Parathyroid adenoma (tissue), 2 donors: Measurements from ENCODE around the gene AUTS2.

ENCODE experiments used
- H2AFZ ChIP-seq: fragments of 300-600 bp; sonication (generic); one replicate; pipeline ENCODE4 v1.7.0; 2017; ENCODE audit warnings: antibody characterized with exemption, mild to moderate bottlenecking
- H3K27ac ChIP-seq: fragments of 300-600 bp; sonication (generic); one replicate; pipeline ENCODE4 v1.7.0; 2017
- H3K27me3 ChIP-seq: fragments of 300-600 bp; sonication (generic); one replicate; pipeline ENCODE4 v1.7.0; 2017; ENCODE audit warnings: low read length; ENCODE audit not compliant: control insufficient read depth, insufficient read depth
- H3K36me3 ChIP-seq: fragments of 300-600 bp; sonication (generic); one replicate; pipeline ENCODE4 v1.7.0; 2017; ENCODE audit warnings: low read length; ENCODE audit not compliant: control insufficient read depth, insufficient read depth
- H3K4me1 ChIP-seq: fragments of 300-600 bp; sonication (generic); one replicate; pipeline ENCODE4 v1.7.0; 2017; ENCODE audit warnings: control low read depth
- H3K4me2 ChIP-seq: fragments of 300-600 bp; sonication (generic); one replicate; pipeline ENCODE4 v1.7.0; 2017; ENCODE audit warnings: low read length
- H3K4me3 ChIP-seq: fragments of 300-600 bp; sonication (generic); one replicate; pipeline ENCODE4 v1.7.0; 2017; ENCODE audit warnings: low read depth, low read length
- H3K79me2 ChIP-seq: fragments of 300-600 bp; sonication (generic); one replicate; pipeline ENCODE4 v1.7.0; 2017; ENCODE audit warnings: control low read depth
- H3K9ac ChIP-seq: fragments of 300-600 bp; sonication (generic); one replicate; pipeline ENCODE4 v1.7.0; 2017; ENCODE audit warnings: mild to moderate bottlenecking
- H3K9me3 ChIP-seq: fragments of 300-600 bp; sonication (generic); one replicate; pipeline ENCODE4 v1.7.0; 2017; ENCODE audit warnings: low read length; ENCODE audit not compliant: control insufficient read depth
- CTCF ChIP-seq: fragments of 300-600 bp; sonication (generic); IDR thresholded peaks from one replicate; pipeline ENCODE4 v1.7.0; 2017; ENCODE audit warnings: antibody characterized with exemption, mild to moderate bottlenecking
- donor health status: primary hyperparathyroidism.

The AUTS2 gene

GRCh38 chr7:70030745-70031144 lies 432.5 kb downstream of the AUTS2 start:
- Histone ChIP-seq H3K4me3 (no peak overlapping the region), H2AFZ (no peak overlapping the region), H3K27ac (no peak overlapping the region), H3K27me3 (no peaks in the 10 kb centered on the region), H3K4me1 (peaks cover 11% of the 10 kb centered on the region), H3K9me3 (no peaks in the 10 kb centered on the region), H3K9ac (no peak overlapping the region), H3K36me3 (no peaks in the 10 kb centered on the region), H3K4me2 (no peak overlapping the region), H3K79me2 (no peaks in the 10 kb centered on the region)
- no peak for TF ChIP-seq CTCF

- Histone ChIP-seq H3K9ac (no peak overlapping the region), H3K27ac (no peak overlapping the region), H3K9me3 (no peaks in the 10 kb centered on the region), H3K36me3 (no peaks in the 10 kb centered on the region), H3K4me1 (peaks cover 11% of the 10 kb centered on the region), H3K4me2 (no peak overlapping the region), H3K27me3 (no peaks in the 10 kb centered on the region), H3K79me2 (no peaks in the 10 kb centered on the region), H3K4me3 (no peak overlapping the region), H2AFZ (no peak overlapping the region)
- TF ChIP-seq CTCF: no peak
Observed at GRCh38 chr7:70031245-70031644, 433.0 kb downstream of the AUTS2 start.

DNA sequence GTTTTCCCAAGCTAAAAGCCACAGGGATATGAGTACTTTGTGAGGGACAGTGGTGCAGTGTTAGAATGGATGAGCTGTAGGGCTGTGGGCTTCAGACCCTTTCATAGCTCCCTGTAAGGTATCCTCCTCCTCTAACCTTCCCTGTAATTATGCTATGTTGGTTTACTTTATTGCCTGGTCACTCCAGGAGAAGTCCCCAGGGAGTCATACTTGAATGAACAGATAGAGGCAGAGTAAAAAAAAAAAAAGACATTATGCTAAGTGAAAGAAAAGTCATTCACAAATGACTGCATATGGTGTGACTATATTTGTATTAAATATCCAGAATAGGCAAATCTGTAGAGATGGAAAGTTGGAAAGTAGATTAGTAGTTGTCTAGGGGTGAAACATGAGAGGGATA lies 434.4 kb downstream of the AUTS2 start:
- no peak overlapping the region for H2AFZ ChIP-seq
- peaks cover 11% of the 10 kb centered on the region for H3K4me1 ChIP-seq
- no peak overlapping the region for H3K4me2 ChIP-seq
- H3K27ac ChIP-seq: no peak overlapping the region
- no peaks in the 10 kb centered on the region for H3K9me3 ChIP-seq
- H3K4me3 ChIP-seq: no peak overlapping the region
- H3K27me3 ChIP-seq: no peaks in the 10 kb centered on the region
- H3K36me3 ChIP-seq: no peaks in the 10 kb centered on the region
- H3K79me2 ChIP-seq: no peaks in the 10 kb centered on the region
- no peak overlapping the region for H3K9ac ChIP-seq
- no peak for TF ChIP-seq CTCF

DNA sequence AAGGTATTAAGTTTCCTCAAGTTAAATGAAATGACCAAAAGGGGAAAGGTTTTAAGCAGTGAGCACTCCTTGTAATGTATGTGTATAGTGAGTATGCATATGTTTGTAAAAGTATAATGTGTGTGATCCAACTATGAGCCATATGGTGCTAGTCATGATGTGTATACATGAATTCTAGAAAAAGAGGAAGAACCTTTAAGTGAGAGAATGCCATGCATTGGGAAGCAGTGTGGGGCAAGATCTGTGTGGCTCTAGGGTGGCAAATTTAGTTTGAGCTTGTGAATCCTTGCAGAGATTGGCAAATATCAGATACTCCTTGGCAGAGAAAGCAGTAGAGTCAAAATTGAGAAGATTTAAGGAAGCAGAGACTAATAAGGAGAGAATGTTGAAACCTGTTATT lies 435.0 kb downstream of the AUTS2 start:
- Histone ChIP-seq H3K27me3 (no peaks in the 10 kb centered on the region), H3K9ac (no peak overlapping the region), H3K4me1 (peaks cover 8% of the 10 kb centered on the region), H3K27ac (no peak overlapping the region), H3K79me2 (no peaks in the 10 kb centered on the region), H3K4me3 (no peak overlapping the region), H3K9me3 (no peaks in the 10 kb centered on the region), H3K4me2 (no peak overlapping the region), H2AFZ (no peak overlapping the region), H3K36me3 (no peaks in the 10 kb centered on the region)
- TF ChIP-seq CTCF: no peak

DNA sequence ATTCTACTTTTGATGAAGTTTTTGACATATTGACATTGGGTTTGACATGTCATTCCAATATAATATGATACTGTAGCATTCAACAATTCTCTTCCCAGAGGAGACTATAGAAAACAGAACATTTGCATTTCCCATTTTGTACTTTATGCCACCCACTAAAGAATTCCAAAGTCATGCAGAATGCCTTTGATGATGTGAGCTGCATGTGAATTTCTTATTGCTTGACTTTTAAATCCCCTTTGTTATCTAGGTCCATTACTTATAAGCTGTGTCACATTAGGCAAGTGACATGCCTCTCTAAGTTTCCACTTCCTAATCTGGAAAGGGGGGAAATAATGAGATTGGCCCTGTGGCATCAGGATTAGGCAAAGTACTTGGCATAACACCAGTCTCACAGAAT lies 436.7 kb downstream of the AUTS2 start:
- no peak overlapping the region for H2AFZ ChIP-seq

More for the DNA sequence above, 436.7 kb downstream of the AUTS2 start:
- Histone ChIP-seq H3K4me3 (no peak overlapping the region), H3K9me3 (no peaks in the 10 kb centered on the region), H3K4me1 (peaks cover 2% of the 10 kb centered on the region), H3K27ac (no peak overlapping the region), H3K9ac (no peak overlapping the region), H3K4me2 (no peak overlapping the region), H3K36me3 (no peaks in the 10 kb centered on the region), H3K79me2 (no peaks in the 10 kb centered on the region), H3K27me3 (no peaks in the 10 kb centered on the region)
- TF ChIP-seq CTCF: no peak
